KMS-11 (cell line): Measurements from ENCODE around the gene ULK4.

ENCODE experiments used
- H2AFZ ChIP-seq: fragments of 200-600 bp; sonication (generic); 2 replicates; pipeline ENCODE4 v1.6.1; 2016; ENCODE audit warnings: antibody characterized with exemption, mixed run types, low read depth
- H3K27ac ChIP-seq: fragments of 200-600 bp; sonication (generic); 2 replicates; pipeline ENCODE4 v1.6.1; 2016; ENCODE audit warnings: mild to moderate bottlenecking, mixed run types
- H3K27me3 ChIP-seq: fragments of 200-600 bp; sonication (generic); 2 replicates; pipeline ENCODE4 v1.6.1; 2017; ENCODE audit warnings: mild to moderate bottlenecking, low read depth, mixed run types, moderate library complexity; ENCODE audit not compliant: insufficient read depth
- H3K36me3 ChIP-seq: fragments of 200-600 bp; sonication (generic); 2 replicates; pipeline ENCODE4 v1.6.1; 2017; ENCODE audit warnings: mild to moderate bottlenecking, mixed run types; ENCODE audit not compliant: insufficient read depth
- H3K4me1 ChIP-seq: fragments of 200-600 bp; sonication (generic); 2 replicates; pipeline ENCODE4 v1.6.1; 2016; ENCODE audit warnings: mild to moderate bottlenecking, low read depth, mixed run types; ENCODE audit not compliant: poor library complexity, severe bottlenecking
- H3K4me2 ChIP-seq: fragments of 200-600 bp; sonication (generic); 2 replicates; pipeline ENCODE4 v1.7.0; 2016; ENCODE audit warnings: mild to moderate bottlenecking, mixed run types
- H3K4me3 ChIP-seq: fragments of 200-600 bp; sonication (generic); IDR thresholded peaks from 2 replicates; pipeline ENCODE4 v1.6.1; 2017; ENCODE audit warnings: low read depth, low read length, mixed read lengths; ENCODE audit not compliant: insufficient read depth
- H3K79me2 ChIP-seq: fragments of 200-600 bp; sonication (generic); 2 replicates; pipeline ENCODE4 v1.6.1; 2016; ENCODE audit warnings: low read depth, mixed run types; ENCODE audit not compliant: insufficient read depth
- H3K9ac ChIP-seq: fragments of 200-600 bp; sonication (generic); 2 replicates; pipeline ENCODE4 v1.6.1; 2016; ENCODE audit warnings: mild to moderate bottlenecking, mixed run types
- H4K20me1 ChIP-seq: fragments of 200-600 bp; sonication (generic); 2 replicates; pipeline ENCODE4 v1.6.1; 2016; ENCODE audit warnings: mild to moderate bottlenecking, mixed run types; ENCODE audit not compliant: insufficient read depth
- CTCF ChIP-seq: fragments of 200-600 bp; sonication (generic); conservative IDR thresholded peaks from 2 replicates; pipeline ENCODE4 v1.6.1; 2017; ENCODE audit warnings: low read depth, mild to moderate bottlenecking, antibody characterized with exemption, low read length, moderate library complexity, mixed read lengths

The ULK4 gene

DNA sequence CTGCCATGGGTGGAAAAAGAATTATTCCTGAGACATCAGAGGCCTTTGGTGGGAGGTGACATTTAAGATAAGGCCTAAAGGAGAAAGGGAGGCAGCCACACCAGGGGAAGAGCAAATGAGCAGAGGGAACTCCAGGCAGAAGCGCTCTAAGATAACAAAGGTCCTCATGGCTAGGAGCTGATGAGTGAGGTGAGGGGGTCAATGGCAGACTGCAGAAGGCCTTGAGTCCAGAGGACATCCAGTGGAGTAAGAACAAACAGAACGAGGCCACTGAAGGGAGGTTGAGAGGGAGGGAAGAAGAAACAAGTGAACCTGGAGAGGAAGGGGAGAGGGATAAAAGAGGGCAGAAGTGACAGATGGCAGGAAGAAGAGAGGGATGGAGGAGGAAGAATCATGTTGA is 665.3 kb downstream of the ULK4 start:
- no peak for TF ChIP-seq CTCF
- H3K36me3 ChIP-seq: no peaks in the 10 kb centered on the region
- H3K27me3 ChIP-seq: no peaks in the 10 kb centered on the region
- no peaks in the 10 kb centered on the region for H3K79me2 ChIP-seq
- no peaks in the 10 kb centered on the region for H3K4me1 ChIP-seq
- no peak overlapping the region for H3K27ac ChIP-seq
- no peak overlapping the region for H3K9ac ChIP-seq
- no peak overlapping the region for H3K4me3 ChIP-seq
- H2AFZ ChIP-seq: no peak overlapping the region
- H4K20me1 ChIP-seq: no peaks in the 10 kb centered on the region
- no peak overlapping the region for H3K4me2 ChIP-seq

- Histone ChIP-seq H3K9ac (no peak overlapping the region), H3K79me2 (no peaks in the 10 kb centered on the region), H3K4me1 (no peaks in the 10 kb centered on the region), H3K4me2 (no peak overlapping the region), H3K27me3 (no peaks in the 10 kb centered on the region), H3K4me3 (no peak overlapping the region), H3K36me3 (no peaks in the 10 kb centered on the region), H2AFZ (no peak overlapping the region), H3K27ac (no peak overlapping the region), H4K20me1 (no peaks in the 10 kb centered on the region)
- no peak for TF ChIP-seq CTCF
Measured at GRCh38 chr3:41295740-41296139, 666.2 kb downstream of the ULK4 start.

- H3K27ac ChIP-seq: no peak overlapping the region
- H3K79me2 ChIP-seq: no peaks in the 10 kb centered on the region
- no peak overlapping the region for H3K4me3 ChIP-seq
- no peaks in the 10 kb centered on the region for H3K36me3 ChIP-seq
- no peaks in the 10 kb centered on the region for H3K27me3 ChIP-seq
- TF ChIP-seq CTCF: no peak
- no peak overlapping the region for H2AFZ ChIP-seq
- H3K4me2 ChIP-seq: no peak overlapping the region
- H3K4me1 ChIP-seq: no peaks in the 10 kb centered on the region
- no peak overlapping the region for H3K9ac ChIP-seq
- H4K20me1 ChIP-seq: no peaks in the 10 kb centered on the region
Measured at GRCh38 chr3:41293169-41293681, 668.7 kb downstream of the ULK4 start.

- H3K27me3 ChIP-seq: no peaks in the 10 kb centered on the region
- no peaks in the 10 kb centered on the region for H4K20me1 ChIP-seq
- no peak overlapping the region for H2AFZ ChIP-seq
- H3K36me3 ChIP-seq: no peaks in the 10 kb centered on the region
- H3K9ac ChIP-seq: no peak overlapping the region
- no peaks in the 10 kb centered on the region for H3K79me2 ChIP-seq
- no peak overlapping the region for H3K4me2 ChIP-seq
- H3K4me3 ChIP-seq: no peak overlapping the region
- H3K4me1 ChIP-seq: no peaks in the 10 kb centered on the region
- no peak overlapping the region for H3K27ac ChIP-seq
- TF ChIP-seq CTCF: no peak
Measured at GRCh38 chr3:41290736-41291135, 671.2 kb downstream of the ULK4 start.
